Hepatocyte (in vitro differentiated cells): ENCODE results near the gene GPR157. TPM values are rescaled to one million over a fixed set of nuclear protein-coding genes. Genes with fewer than 3 reads are reported as not detected.

Experiments
- DNase-seq: peaks from one replicate; pipeline ENCODE4 v3.0.0-alpha.2; 2016; ENCODE audit warnings: low spot score
- H2AFZ ChIP-seq: fragments of 200-600 bp; sonication (generic); 2 replicates; pipeline ENCODE4 v1.6.0; 2016; ENCODE audit warnings: antibody characterized with exemption, mild to moderate bottlenecking
- H3K27ac ChIP-seq: fragments of 200-600 bp; sonication (generic); 2 replicates; pipeline ENCODE4 v1.5.1; 2016; ENCODE audit warnings: mild to moderate bottlenecking
- H3K27me3 ChIP-seq: fragments of 200-600 bp; sonication (generic); 2 replicates; pipeline ENCODE4 v1.6.1; 2016
- H3K36me3 ChIP-seq: fragments of 200-600 bp; sonication (generic); replicated peaks from 2 replicates; pipeline ENCODE4 v1.5.1; 2016; ENCODE audit warnings: low read depth; ENCODE audit not compliant: insufficient read depth
- H3K4me1 ChIP-seq: fragments of 200-600 bp; sonication (generic); 2 replicates; pipeline ENCODE4 v1.5.1; 2016; ENCODE audit warnings: mild to moderate bottlenecking, moderate library complexity; ENCODE audit not compliant: insufficient read depth
- H3K4me2 ChIP-seq: fragments of 200-600 bp; sonication (generic); 2 replicates; pipeline ENCODE4 v1.6.0; 2016
- H3K4me3 ChIP-seq: fragments of 200-600 bp; sonication (generic); 2 replicates; pipeline ENCODE4 v1.5.1; 2016; ENCODE audit warnings: mild to moderate bottlenecking
- H3K79me2 ChIP-seq: fragments of 200-600 bp; sonication (generic); 2 replicates; pipeline ENCODE4 v1.6.0; 2017; ENCODE audit warnings: mild to moderate bottlenecking
- H3K9me2 ChIP-seq: fragments of 200-600 bp; sonication (generic); replicated peaks from 2 replicates; pipeline ENCODE4 v1.6.0; 2017; ENCODE audit warnings: mild to moderate bottlenecking; ENCODE audit not compliant: insufficient read depth
- H3K9me3 ChIP-seq: fragments of 200-600 bp; sonication (generic); 2 replicates; pipeline ENCODE4 v1.5.1; 2016; ENCODE audit warnings: low read depth, mild to moderate bottlenecking
- H4K20me1 ChIP-seq: fragments of 200-600 bp; sonication (generic); 2 replicates; pipeline ENCODE4 v1.6.0; 2016; ENCODE audit warnings: mild to moderate bottlenecking; ENCODE audit not compliant: insufficient read depth, poor library complexity, severe bottlenecking
- EZH2 ChIP-seq: fragments of 200-600 bp; sonication (generic); IDR thresholded peaks from 2 replicates; pipeline ENCODE4 v1.6.1; 2016; ENCODE audit warnings: antibody characterized with exemption, mild to moderate bottlenecking, borderline replicate concordance
- EZH2phosphoT487 ChIP-seq: fragments of 200-600 bp; sonication (generic); IDR thresholded peaks from one replicate; pipeline ENCODE4 v1.6.1; 2018; ENCODE audit warnings: antibody characterized with exemption, mild to moderate bottlenecking, low read depth, moderate library complexity; ENCODE audit not compliant: unreplicated experiment, severe bottlenecking
- WGBS: methylation state at CpG from one replicate; pipeline ENCODE4 v1.1.6; 2016; ENCODE audit warnings: low lambda C conversion rate; ENCODE audit errors: missing lambda C conversion rate; 5-methylcytosine and 5-hydroxymethylcytosine counted together
- polyA plus RNA-seq: library from polyadenylated mRNA; unstranded; fragments of >200 nt; fragmentation: Nextera tagmentation; extraction: Ambion mirVana; gene quantifications from 2 replicates; pipeline ENCODE4 v1.2.1, GENCODE V29; 2016
- total RNA-seq: library from RNA; depleted of rRNA; stranded (reverse); fragments of >200 nt; gene quantifications from 2 replicates; pipeline ENCODE4 v1.2.3, GENCODE V29; 2014
- TF ChIP-seq, protein P1 (sequence below): fragments of 200-600 bp; sonication (generic); IDR thresholded peaks from 2 replicates; pipeline ENCODE4 v1.5.1; 2016; ENCODE audit warnings: antibody characterized with exemption, mild to moderate bottlenecking; ENCODE audit not compliant: poor library complexity

The GPR157 gene
- total and polyA plus RNA-seq, 2 experiments from 2014 or later: 14.4 to 18.6 TPM

DNA sequence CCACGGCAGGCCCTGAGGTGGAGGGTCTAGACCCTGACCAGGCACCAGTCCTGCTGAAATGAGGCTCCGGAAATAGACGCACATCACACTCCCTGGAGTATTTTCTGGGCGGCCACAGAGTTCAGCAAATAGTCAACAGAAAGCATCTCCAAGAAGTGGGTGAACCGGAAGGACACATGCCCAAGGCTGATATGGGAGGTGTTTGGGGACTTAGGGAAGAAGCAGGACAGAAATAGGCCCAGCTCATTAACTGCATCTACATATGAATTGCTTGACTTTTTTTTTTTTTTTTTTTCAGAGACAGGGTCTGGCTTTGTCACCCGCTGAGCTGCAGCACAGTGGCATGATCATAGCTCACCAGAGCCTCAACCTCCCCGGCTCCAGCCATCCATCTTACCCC is 36.5 kb upstream of the GPR157 start:
- H3K27ac ChIP-seq: peak overlapping the region; percentile 89
- H4K20me1 ChIP-seq: peaks cover 11% of the 10 kb centered on the region
- no peaks in the 10 kb centered on the region for H3K27me3 ChIP-seq
- no peaks in the 10 kb centered on the region for H3K9me3 ChIP-seq
- H3K79me2 ChIP-seq: peaks cover 62% of the 10 kb centered on the region
- TF ChIP-seq EZH2phosphoT487 (no peak), EZH2 (no peak)
- TF ChIP-seq, protein P1, sequence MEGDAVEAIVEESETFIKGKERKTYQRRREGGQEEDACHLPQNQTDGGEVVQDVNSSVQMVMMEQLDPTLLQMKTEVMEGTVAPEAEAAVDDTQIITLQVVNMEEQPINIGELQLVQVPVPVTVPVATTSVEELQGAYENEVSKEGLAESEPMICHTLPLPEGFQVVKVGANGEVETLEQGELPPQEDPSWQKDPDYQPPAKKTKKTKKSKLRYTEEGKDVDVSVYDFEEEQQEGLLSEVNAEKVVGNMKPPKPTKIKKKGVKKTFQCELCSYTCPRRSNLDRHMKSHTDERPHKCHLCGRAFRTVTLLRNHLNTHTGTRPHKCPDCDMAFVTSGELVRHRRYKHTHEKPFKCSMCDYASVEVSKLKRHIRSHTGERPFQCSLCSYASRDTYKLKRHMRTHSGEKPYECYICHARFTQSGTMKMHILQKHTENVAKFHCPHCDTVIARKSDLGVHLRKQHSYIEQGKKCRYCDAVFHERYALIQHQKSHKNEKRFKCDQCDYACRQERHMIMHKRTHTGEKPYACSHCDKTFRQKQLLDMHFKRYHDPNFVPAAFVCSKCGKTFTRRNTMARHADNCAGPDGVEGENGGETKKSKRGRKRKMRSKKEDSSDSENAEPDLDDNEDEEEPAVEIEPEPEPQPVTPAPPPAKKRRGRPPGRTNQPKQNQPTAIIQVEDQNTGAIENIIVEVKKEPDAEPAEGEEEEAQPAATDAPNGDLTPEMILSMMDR: no peak
- H3K9me2 ChIP-seq: no peaks in the 10 kb centered on the region
- no peaks in the 10 kb centered on the region for H3K36me3 ChIP-seq
- peaks cover 28% of the 10 kb centered on the region for H3K4me1 ChIP-seq
- H3K4me3 ChIP-seq: no peak overlapping the region
- 80% methylated on average over 7 of the region's 7 CpGs for WGBS
- no peak overlapping the region for H2AFZ ChIP-seq
- no peak for DNase-seq
- H3K4me2 ChIP-seq: no peak overlapping the region

DNA sequence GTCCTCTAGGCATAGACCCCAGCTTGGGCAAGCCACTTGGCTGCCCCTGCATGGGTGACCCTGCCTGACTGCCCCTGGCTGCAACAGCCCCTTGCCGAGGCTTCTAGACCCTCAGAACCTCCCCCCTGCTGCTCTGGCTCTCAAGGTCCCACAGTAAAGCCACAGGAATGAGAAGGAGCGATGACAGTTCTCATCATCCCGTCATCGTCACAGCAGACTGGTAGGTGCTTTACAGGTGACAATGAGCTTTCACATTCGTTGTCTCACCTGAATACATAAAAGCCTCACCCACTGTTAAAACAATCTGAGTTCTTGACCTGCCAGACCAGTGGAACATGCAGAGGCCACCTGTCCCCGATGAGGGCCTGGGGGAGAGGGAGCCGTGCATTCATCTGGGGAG is 36.0 kb upstream of the GPR157 start:
- H2AFZ ChIP-seq: no peak overlapping the region
- no peak overlapping the region for H3K4me3 ChIP-seq
- no peaks in the 10 kb centered on the region for H3K9me2 ChIP-seq
- no peak for DNase-seq
- no peaks in the 10 kb centered on the region for H3K9me3 ChIP-seq
- peak overlapping the region; percentile 89 for H3K27ac ChIP-seq
- WGBS: 66% methylated on average over 7 of the region's 7 CpGs
- H3K79me2 ChIP-seq: peaks cover 63% of the 10 kb centered on the region
- no peaks in the 10 kb centered on the region for H3K27me3 ChIP-seq
- no peaks in the 10 kb centered on the region for H3K36me3 ChIP-seq
- TF ChIP-seq, protein P1: no peak
- TF ChIP-seq EZH2: no peak
- TF ChIP-seq EZH2phosphoT487: no peak
- H3K4me2 ChIP-seq: no peak overlapping the region
- H3K4me1 ChIP-seq: peaks cover 28% of the 10 kb centered on the region
- H4K20me1 ChIP-seq: peaks cover 11% of the 10 kb centered on the region

DNA sequence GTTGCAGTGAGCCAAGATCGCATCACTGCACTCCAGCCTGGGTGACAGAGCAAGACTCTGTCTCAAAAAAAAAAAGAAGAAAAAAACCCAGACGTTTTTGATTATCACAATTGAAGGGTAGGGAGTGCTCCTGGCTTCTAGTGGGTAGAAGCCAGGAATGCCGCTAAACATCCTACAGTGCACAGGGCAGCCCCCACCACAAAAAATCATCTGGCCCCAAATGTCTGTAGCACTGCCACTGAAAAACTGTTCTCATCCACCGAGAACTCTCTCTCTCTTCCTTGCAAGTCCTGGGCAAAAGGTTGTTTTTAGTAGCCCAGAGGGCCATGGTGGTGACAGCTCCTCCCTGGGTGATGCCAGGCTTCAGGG is 35.6 kb upstream of the GPR157 start:
- H3K27me3 ChIP-seq: no peaks in the 10 kb centered on the region
- H3K4me3 ChIP-seq: no peak overlapping the region
- no peak for DNase-seq
- no peak overlapping the region for H3K4me2 ChIP-seq
- no peak for TF ChIP-seq EZH2
- no peak overlapping the region for H2AFZ ChIP-seq
- no peaks in the 10 kb centered on the region for H3K9me3 ChIP-seq
- peaks cover 11% of the 10 kb centered on the region for H4K20me1 ChIP-seq
- no peaks in the 10 kb centered on the region for H3K9me2 ChIP-seq
- H3K4me1 ChIP-seq: peaks cover 28% of the 10 kb centered on the region
- peak overlapping the region; percentile 89 for H3K27ac ChIP-seq
- 71% methylated on average over 4 of the region's 4 CpGs for WGBS
- peaks cover 62% of the 10 kb centered on the region for H3K79me2 ChIP-seq
- H3K36me3 ChIP-seq: no peaks in the 10 kb centered on the region

DNA sequence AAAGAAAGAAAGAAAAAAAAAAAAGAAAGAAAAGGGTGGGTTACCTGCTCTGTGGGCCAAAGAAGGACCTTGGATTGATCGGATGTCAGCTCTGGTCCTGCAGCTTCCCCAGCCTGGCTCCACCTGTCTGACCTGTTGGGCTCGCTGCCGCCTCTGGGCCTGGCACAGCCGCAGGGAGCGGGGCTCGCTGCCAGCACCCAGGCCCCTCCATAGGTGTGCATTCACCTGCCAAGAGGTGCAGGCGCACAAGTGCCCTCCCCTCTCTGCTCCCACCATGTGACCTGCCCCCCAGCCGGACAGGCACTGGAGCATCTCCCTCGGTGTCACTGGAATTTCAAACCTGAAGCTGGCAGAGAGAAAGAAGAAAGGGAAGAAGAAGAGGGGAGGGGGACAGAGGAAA is 33.1 kb upstream of the GPR157 start:
- TF ChIP-seq EZH2 (no peak), EZH2phosphoT487 (no peak)
- TF ChIP-seq, protein P1: no peak
- no peaks in the 10 kb centered on the region for H3K36me3 ChIP-seq
- no peak overlapping the region for H3K4me2 ChIP-seq
- H3K4me3 ChIP-seq: no peak overlapping the region
- H3K4me1 ChIP-seq: peaks cover 28% of the 10 kb centered on the region
- WGBS: 84% methylated on average over 7 of the region's 9 CpGs
- peaks cover 5% of the 10 kb centered on the region for H4K20me1 ChIP-seq
- no peak for DNase-seq
- H2AFZ ChIP-seq: no peak overlapping the region
- peaks cover 70% of the 10 kb centered on the region for H3K79me2 ChIP-seq
- no peaks in the 10 kb centered on the region for H3K9me3 ChIP-seq
- peak overlapping the region; percentile 79 for H3K27ac ChIP-seq
- no peaks in the 10 kb centered on the region for H3K27me3 ChIP-seq
- H3K9me2 ChIP-seq: no peaks in the 10 kb centered on the region
